MM.1S (cell line): ENCODE data around the gene CD209.

Experiments used
- CTCF ChIP-seq: fragments of 300-600 bp; sonication (generic); IDR thresholded peaks from 2 replicates; pipeline ENCODE4 v1.5.1; 2016; ENCODE audit warnings: antibody characterized with exemption, low read length, mixed read lengths
- EZH2 ChIP-seq: fragments of 300-600 bp; sonication (generic); optimal IDR thresholded peaks from 2 replicates; pipeline ENCODE3; 2017; ENCODE audit warnings: low read depth, mild to moderate bottlenecking, antibody characterized with exemption, low read length, mixed read lengths
- EZH2phosphoT487 ChIP-seq: fragments of 300-600 bp; sonication (generic); IDR thresholded peaks from 2 replicates; pipeline ENCODE4 v1.6.1; 2018; ENCODE audit warnings: antibody characterized with exemption, low read length

- TF ChIP-seq CTCF (no peak), EZH2phosphoT487 (no peak), EZH2 (no peak)
Measured at GRCh38 chr19:7744871-7745650, 2.3 kb downstream of the CD209 start.
